ENCODE results near the gene OR2T6. TPM values are rescaled to one million over a fixed set of nuclear protein-coding genes. Genes with fewer than 3 reads are reported as not detected.

OR2T6 gene
- total RNA-seq, 3 donors from 2014 or later (not counting 1 experiment from before 2014, with no cell fraction given), result not detected

- no peaks in the 10 kb centered on the region for H3K27me3 Mint-ChIP-seq (ENCODE audit: low read depth in 2 of 2)
- H3K4me1 Mint-ChIP-seq, result peaks cover 8 to 10% of the 10 kb centered on the region in 2 donors
- H3K36me3 Mint-ChIP-seq, result no peaks in the 10 kb centered on the region
- no peak overlapping the region for H3K27ac ChIP-seq (ENCODE audit: low read length)
- H3K9me3 Mint-ChIP-seq, result no peaks in the 10 kb centered on the region
- 49% methylated on average over 3 of the region's 3 CpGs for WGBS (ENCODE audit: insufficient coverage)
- no peaks in the 10 kb centered on the region for H3K27me3 ChIP-seq (ENCODE audit: control insufficient read depth, insufficient read depth, low read length)
- no peaks in the 10 kb centered on the region for H3K9me3 ChIP-seq (ENCODE audit: control insufficient read depth, insufficient read depth, low read length)
- no peak for ATAC-seq
- intact Hi-C loops (cut with micrococcal nuclease), result no loop called here
- H3K4me3 ChIP-seq (ENCODE audit: low read length), result no peak overlapping the region
- no peak overlapping the region for H3K27ac Mint-ChIP-seq
- H3K36me3 ChIP-seq (ENCODE audit: control insufficient read depth, insufficient read depth, low read length), result no peaks in the 10 kb centered on the region
- TF ChIP-seq, protein P1, sequence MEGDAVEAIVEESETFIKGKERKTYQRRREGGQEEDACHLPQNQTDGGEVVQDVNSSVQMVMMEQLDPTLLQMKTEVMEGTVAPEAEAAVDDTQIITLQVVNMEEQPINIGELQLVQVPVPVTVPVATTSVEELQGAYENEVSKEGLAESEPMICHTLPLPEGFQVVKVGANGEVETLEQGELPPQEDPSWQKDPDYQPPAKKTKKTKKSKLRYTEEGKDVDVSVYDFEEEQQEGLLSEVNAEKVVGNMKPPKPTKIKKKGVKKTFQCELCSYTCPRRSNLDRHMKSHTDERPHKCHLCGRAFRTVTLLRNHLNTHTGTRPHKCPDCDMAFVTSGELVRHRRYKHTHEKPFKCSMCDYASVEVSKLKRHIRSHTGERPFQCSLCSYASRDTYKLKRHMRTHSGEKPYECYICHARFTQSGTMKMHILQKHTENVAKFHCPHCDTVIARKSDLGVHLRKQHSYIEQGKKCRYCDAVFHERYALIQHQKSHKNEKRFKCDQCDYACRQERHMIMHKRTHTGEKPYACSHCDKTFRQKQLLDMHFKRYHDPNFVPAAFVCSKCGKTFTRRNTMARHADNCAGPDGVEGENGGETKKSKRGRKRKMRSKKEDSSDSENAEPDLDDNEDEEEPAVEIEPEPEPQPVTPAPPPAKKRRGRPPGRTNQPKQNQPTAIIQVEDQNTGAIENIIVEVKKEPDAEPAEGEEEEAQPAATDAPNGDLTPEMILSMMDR (IDR thresholded peaks at IDR 0.05), result no peak
- H3K4me3 Mint-ChIP-seq, result no peak overlapping the region
- H3K4me1 ChIP-seq (ENCODE audit: control insufficient read depth, insufficient read depth, low read length), result no peaks in the 10 kb centered on the region
- no peak for DNase-seq
These were observed 1.4 kb downstream of the OR2T6 start for GRCh38 chr1:248376916-248377315.

DNA sequence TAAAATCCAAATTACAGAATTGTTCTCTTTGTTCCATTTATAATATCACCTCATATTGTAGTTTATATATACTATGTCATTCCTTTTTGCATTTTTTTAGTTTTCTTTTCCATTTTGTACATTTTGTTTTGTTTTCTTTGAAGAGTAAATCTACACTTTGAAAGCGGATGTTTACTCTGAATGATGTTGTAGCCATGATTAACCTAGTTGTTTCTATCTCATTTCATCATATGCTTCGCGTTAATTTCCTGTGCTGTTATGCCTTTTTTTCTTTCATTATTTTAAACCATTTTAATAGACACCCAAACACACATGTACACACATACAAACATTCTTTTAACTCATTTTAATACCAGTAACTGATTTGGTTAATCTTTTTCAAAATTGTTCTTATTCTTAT lies 5.3 kb downstream of the OR2T6 start:
- H3K4me3 ChIP-seq (ENCODE audit: low read length), result no peak overlapping the region
- Mint-ChIP-seq H3K27ac (no peak overlapping the region), H3K4me3 (no peak overlapping the region), H3K27me3 (ENCODE audit: low read depth in 2 of 2) (no peaks in the 10 kb centered on the region), H3K9me3 (no peaks in the 10 kb centered on the region), H3K36me3 (no peaks in the 10 kb centered on the region), H3K4me1 (no peaks in the 10 kb centered on the region)
- intact Hi-C loops (cut with micrococcal nuclease), result no loop called here
- no peaks in the 10 kb centered on the region for H3K4me1 ChIP-seq (ENCODE audit: control insufficient read depth, insufficient read depth, low read length)
- WGBS (ENCODE audit: insufficient coverage), result 94% methylated on average over 2 of the region's 3 CpGs
- H3K27ac ChIP-seq (ENCODE audit: low read length), result no peak overlapping the region
- TF ChIP-seq, protein P1 (IDR thresholded peaks at IDR 0.05), result no peak
- H3K36me3 ChIP-seq (ENCODE audit: control insufficient read depth, insufficient read depth, low read length), result no peaks in the 10 kb centered on the region
- DNase-seq (no peak), ATAC-seq (no peak)
- H3K27me3 ChIP-seq (ENCODE audit: control insufficient read depth, insufficient read depth, low read length), result no peaks in the 10 kb centered on the region
- no peaks in the 10 kb centered on the region for H3K9me3 ChIP-seq (ENCODE audit: control insufficient read depth, insufficient read depth, low read length)

DNA sequence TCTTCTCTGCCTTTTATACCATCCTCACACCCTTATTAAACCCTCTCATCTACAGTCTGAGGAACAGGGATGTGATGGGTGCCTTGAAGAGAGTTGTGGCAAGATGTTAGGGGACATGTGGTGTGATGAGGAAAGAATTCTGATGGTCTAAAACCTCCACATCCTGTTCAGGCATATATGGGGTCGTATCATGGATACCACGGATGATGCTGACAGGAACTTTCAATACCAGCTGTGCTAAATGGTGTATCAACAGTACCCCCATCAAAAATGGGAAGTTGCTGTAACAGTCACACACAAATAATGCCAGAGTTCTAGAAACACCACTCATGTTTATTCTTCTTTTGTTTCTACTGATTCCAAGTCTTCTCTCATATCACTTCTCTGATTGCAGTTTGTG lies 12.9 kb downstream of the OR2T6 start:
- Mint-ChIP-seq H3K36me3 (no peaks in the 10 kb centered on the region), H3K4me1 (no peaks in the 10 kb centered on the region), H3K9me3 (peaks cover 0 to 6% of the 10 kb centered on the region in 2 donors), H3K27ac (no peak overlapping the region), H3K27me3 (ENCODE audit: low read depth in 2 of 2) (peaks cover 3 to 9% of the 10 kb centered on the region in 2 donors), H3K4me3 (no peak overlapping the region)
- intact Hi-C loops (cut with micrococcal nuclease), result no loop called here
- Histone ChIP-seq H3K4me3 (ENCODE audit: low read length) (no peak overlapping the region), H3K4me1 (ENCODE audit: control insufficient read depth, insufficient read depth, low read length) (no peaks in the 10 kb centered on the region), H3K27ac (ENCODE audit: low read length) (no peak overlapping the region), H3K27me3 (ENCODE audit: control insufficient read depth, insufficient read depth, low read length) (no peaks in the 10 kb centered on the region), H3K36me3 (ENCODE audit: control insufficient read depth, insufficient read depth, low read length) (no peaks in the 10 kb centered on the region), H3K9me3 (ENCODE audit: control insufficient read depth, insufficient read depth, low read length) (no peaks in the 10 kb centered on the region)
- TF ChIP-seq, protein P1 (IDR thresholded peaks at IDR 0.05), result no peak
- 13% methylated on average over 2 of the region's 2 CpGs for WGBS (ENCODE audit: insufficient coverage)
- ATAC-seq (no peak), DNase-seq (no peak)

DNA sequence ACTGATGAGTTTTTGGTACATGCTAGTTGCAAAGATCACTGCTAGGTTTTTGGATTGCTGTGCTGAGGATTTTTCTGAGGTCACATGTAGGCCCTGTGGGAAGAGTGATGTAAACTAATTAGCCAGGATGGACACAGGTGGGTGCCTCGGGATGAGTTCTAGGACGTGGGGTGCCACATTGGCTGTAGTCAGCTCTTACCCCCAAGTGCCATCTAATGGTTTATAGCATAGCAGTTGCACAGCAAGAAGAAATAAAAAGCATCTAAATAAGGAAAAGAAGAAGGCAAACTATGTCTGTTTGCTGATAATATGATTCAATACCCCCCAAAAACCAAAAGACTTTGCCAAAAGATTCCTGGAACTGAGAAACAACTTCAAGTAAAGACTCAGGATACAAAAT lies 17.5 kb downstream of the OR2T6 start:
- intact Hi-C loops (cut with micrococcal nuclease), result no loop called here
- Histone ChIP-seq H3K36me3 (ENCODE audit: control insufficient read depth, insufficient read depth, low read length) (no peaks in the 10 kb centered on the region), H3K4me3 (ENCODE audit: low read length) (no peak overlapping the region), H3K27ac (ENCODE audit: low read length) (no peak overlapping the region), H3K9me3 (ENCODE audit: control insufficient read depth, insufficient read depth, low read length) (no peaks in the 10 kb centered on the region), H3K27me3 (ENCODE audit: control insufficient read depth, insufficient read depth, low read length) (no peaks in the 10 kb centered on the region), H3K4me1 (ENCODE audit: control insufficient read depth, insufficient read depth, low read length) (no peaks in the 10 kb centered on the region)
- H3K4me3 Mint-ChIP-seq, result no peak overlapping the region
- DNase-seq (no peak), ATAC-seq (no peak)
- no peaks in the 10 kb centered on the region for H3K4me1 Mint-ChIP-seq
- peaks cover 5% of the 10 kb centered on the region for H3K36me3 Mint-ChIP-seq
- 36% methylated on average over 2 of the region's 2 CpGs for WGBS (ENCODE audit: insufficient coverage)
- H3K27ac Mint-ChIP-seq, result no peak overlapping the region
- H3K27me3 Mint-ChIP-seq (ENCODE audit: low read depth in 2 of 2), result peaks cover 3 to 9% of the 10 kb centered on the region in 2 donors
- TF ChIP-seq, protein P1 (IDR thresholded peaks at IDR 0.05), result no peak
- H3K9me3 Mint-ChIP-seq, result peaks cover 0 to 9% of the 10 kb centered on the region in 2 donors
